IMR-90 (cell line): ENCODE results near the gene CSNK1D. TPM values are rescaled to one million over a fixed set of nuclear protein-coding genes. Genes with fewer than 3 reads are reported as not detected.

Experiments used
- ATAC-seq: fragments of 200-7000 bp; cut with Tn5 transposase; 2 replicates; pipeline ENCODE4 v1.9.1; 2020; ENCODE audit warnings: low read depth, mild to moderate bottlenecking, moderate library complexity
- BruUV-seq: library from RNA; stranded (reverse); fragments of 400-500 nt; replicated peaks from 2 replicates; lab custom pipeline; 2021; lab: Mats Ljungman, UMichigan
- CTCF ChIA-PET: fragments of 300-600 bp; formaldehyde crosslinking; extraction: SDS; loops from one replicate; lab custom pipeline; 2021; ENCODE audit warnings: antibody characterized with exemption; lab: Yijun Ruan, JAX
- POLR2A ChIA-PET: fragments of 300-600 bp; sonication (Branson Sonifier 250); formaldehyde crosslinking; loops from one replicate; lab custom pipeline; 2022; ENCODE audit warnings: antibody characterized with exemption; ENCODE audit not compliant: unreplicated experiment; lab: Charles Lee
- DNase-seq: peaks from one replicate; pipeline ENCODE4 v3.0.0; 2013
- H2AFZ ChIP-seq: replicated peaks from 2 replicates; pipeline ENCODE3; 2013; ENCODE audit warnings: low read length, mild to moderate bottlenecking; ENCODE audit not compliant: poor library complexity
- H2AK5ac ChIP-seq: 2 replicates; pipeline ENCODE4 v1.6.1; 2013; ENCODE audit warnings: low read depth, low read length, inconsistent platforms
- H2AK9ac ChIP-seq: replicated peaks from 2 replicates; pipeline ENCODE3; 2013; ENCODE audit warnings: mild to moderate bottlenecking, low read depth, low read length, moderate library complexity; ENCODE audit not compliant: poor library complexity
- H2BK120ac ChIP-seq: 2 replicates; pipeline ENCODE4 v1.6.1; 2013; ENCODE audit warnings: low read depth, low read length, inconsistent platforms
- H2BK15ac ChIP-seq: 3 replicates; pipeline ENCODE4 v1.6.1; 2013; ENCODE audit warnings: low read depth, low read length, inconsistent platforms
- H2BK20ac ChIP-seq: 2 replicates; pipeline ENCODE4 v1.6.1; 2013; ENCODE audit warnings: low read depth, mild to moderate bottlenecking, inconsistent platforms, low read length, moderate library complexity
- H2BK5ac ChIP-seq: 2 replicates; pipeline ENCODE4 v1.6.1; 2013; ENCODE audit warnings: mild to moderate bottlenecking, low read depth, low read length, inconsistent platforms; ENCODE audit not compliant: poor library complexity, severe bottlenecking
- H3K14ac ChIP-seq: replicated peaks from 2 replicates; pipeline ENCODE4 v1.6.1; 2013; ENCODE audit warnings: low read depth, low read length, inconsistent platforms
- H3K18ac ChIP-seq: 2 replicates; pipeline ENCODE4 v1.6.1; 2013; ENCODE audit warnings: low read depth, low read length, control low read depth
- H3K23ac ChIP-seq: 2 replicates; pipeline ENCODE4 v1.6.1; 2013; ENCODE audit warnings: low read depth, low read length, inconsistent platforms
- H3K27ac ChIP-seq: 2 replicates; pipeline ENCODE4 v1.5.1; 2013; ENCODE audit warnings: mild to moderate bottlenecking, control low read depth, low read length; ENCODE audit not compliant: insufficient read depth
- H3K27me3 ChIP-seq: 2 replicates; pipeline ENCODE4 v1.6.1; 2013; ENCODE audit warnings: low read length; ENCODE audit not compliant: control insufficient read depth, insufficient read depth
- H3K36me3 ChIP-seq: 2 replicates; pipeline ENCODE4 v1.6.1; 2013; ENCODE audit warnings: low read length, mixed read lengths; ENCODE audit not compliant: control insufficient read depth, insufficient read depth
- H3K4ac ChIP-seq: 2 replicates; pipeline ENCODE4 v1.6.1; 2013; ENCODE audit warnings: low read depth, low read length, inconsistent platforms
- H3K4me1 ChIP-seq: 2 replicates; pipeline ENCODE4 v1.6.1; 2013; ENCODE audit warnings: low read length, mixed read lengths; ENCODE audit not compliant: control insufficient read depth, insufficient read depth
- H3K4me2 ChIP-seq: 2 replicates; pipeline ENCODE4 v1.6.1; 2013; ENCODE audit warnings: low read depth, mild to moderate bottlenecking, control low read depth, low read length, moderate library complexity
- H3K4me3 ChIP-seq: 2 replicates; pipeline ENCODE4 v1.5.1; 2013; ENCODE audit warnings: low read depth, mild to moderate bottlenecking, control low read depth, low read length, moderate library complexity; ENCODE audit not compliant: insufficient read depth
- H3K56ac ChIP-seq: 2 replicates; pipeline ENCODE4 v1.6.1; 2013; ENCODE audit warnings: low read length, inconsistent platforms; ENCODE audit not compliant: insufficient read depth; ENCODE audit errors: extremely low read depth
- H3K79me1 ChIP-seq, 2 experiments: 2 replicates each; pipeline ENCODE4 v1.6.1; 2013; ENCODE audit warnings: low read length in 2 of 2, inconsistent platforms in 1 of 2, low read depth in 1 of 2
- H3K9ac ChIP-seq: 2 replicates; pipeline ENCODE4 v1.6.1; 2013; ENCODE audit warnings: low read depth, low read length, control low read depth
- H3K9me1 ChIP-seq: 2 replicates; pipeline ENCODE4 v1.6.1; 2013; ENCODE audit warnings: low read length, inconsistent platforms; ENCODE audit not compliant: insufficient read depth
- H3K9me3 ChIP-seq: 2 replicates; pipeline ENCODE4 v1.6.1; 2013; ENCODE audit warnings: low read length; ENCODE audit not compliant: control insufficient read depth, insufficient read depth
- H4K20me1 ChIP-seq: 2 replicates; pipeline ENCODE4 v1.6.1; 2013; ENCODE audit warnings: low read length, inconsistent platforms; ENCODE audit not compliant: insufficient read depth
- H4K5ac ChIP-seq: 2 replicates; pipeline ENCODE4 v1.6.1; 2013; ENCODE audit warnings: mild to moderate bottlenecking, low read depth, low read length, control low read depth
- H4K8ac ChIP-seq, 2 experiments: 2 replicates each; pipeline ENCODE4 v1.6.1; 2013; ENCODE audit warnings: low read depth in 2 of 2, low read length in 2 of 2, control low read depth in 1 of 2, inconsistent platforms in 1 of 2
- H4K91ac ChIP-seq: 2 replicates; pipeline ENCODE4 v1.6.1; 2013; ENCODE audit warnings: low read depth, low read length, inconsistent platforms; ENCODE audit not compliant: insufficient read depth
- ELK1 ChIP-seq: fragments of 150-350 bp; IDR thresholded peaks from 2 replicates; pipeline ENCODE4 v1.6.1; 2016; ENCODE audit warnings: low read depth, mild to moderate bottlenecking, low read length, moderate library complexity, borderline replicate concordance
- MAFK ChIP-seq: IDR thresholded peaks from 2 replicates; pipeline ENCODE4 v1.6.1; 2012; ENCODE audit warnings: low read depth, low read length, improper control_type of control experiment
- MAZ ChIP-seq: IDR thresholded peaks from 2 replicates; pipeline ENCODE4 v1.6.1; 2012; ENCODE audit warnings: low read depth, mild to moderate bottlenecking, low read length, improper control_type of control experiment, moderate library complexity, borderline replicate concordance
- POLR2A ChIP-seq: IDR thresholded peaks from 2 replicates; pipeline ENCODE4 v1.6.1; 2012; ENCODE audit warnings: mild to moderate bottlenecking, low read depth, low read length
- RAD21 ChIP-seq: IDR thresholded peaks from 2 replicates; pipeline ENCODE4 v1.6.1; 2012; ENCODE audit warnings: low read length, improper control_type of control experiment
- SMC3 ChIP-seq: fragments of 150-350 bp; IDR thresholded peaks from 2 replicates; pipeline ENCODE4 v1.6.1; 2016; ENCODE audit warnings: low read depth, mild to moderate bottlenecking, antibody characterized with exemption, low read length, moderate library complexity
- WGBS, 2 experiments: methylation state at CpG; one replicate each; pipeline versions ENCODE4 v1.1.5 to v1.1.7; 2013; ENCODE audit warnings: missing lambda C conversion rate in 2 of 2; ENCODE audit not compliant: insufficient read length in 1 of 2; ENCODE audit errors: extremely low coverage in 2 of 2; 5-methylcytosine and 5-hydroxymethylcytosine counted together
- dilution Hi-C: fragments of 300-500 bp; cut with HindIII; formaldehyde crosslinking; loops from one replicate; pipeline ENCODE4 v1.14.3; 2018; ENCODE audit warnings: low sequenced_read_pairs; ENCODE audit not compliant: unreplicated experiment
- in situ Hi-C: fragments of 300-500 bp; cut with MboI; formaldehyde crosslinking; loops from 3 replicates; pipeline ENCODE4 v1.14.3; 2019; ENCODE audit warnings: low sequenced_read_pairs, inconsistent platforms, mixed read lengths
- intact Hi-C: fragments of 100-400 bp; cut with micrococcal nuclease; formaldehyde crosslinking; loops from 2 replicates; pipeline ENCODE4 v1.10.0; 2022
- polyA plus RNA-seq, 3 experiments: library from polyadenylated mRNA; depleted of rRNA; stranded (reverse); fragments of >200 nt; gene quantifications; 2 replicates each; pipeline ENCODE4 v1.2.3, GENCODE V29; 2012; ENCODE audit warnings: low replicate concordance in 1 of 3
- total RNA-seq: library from RNA; depleted of rRNA; stranded (reverse); fragments of >200 nt; gene quantifications from 2 replicates; pipeline ENCODE4 v1.2.3, GENCODE V29; 2012

Gene CSNK1D
- total and polyA plus RNA-seq, 2 of the 4 experiments (the other 2 are of a cell fraction): 47.1 to 186 TPM

DNA sequence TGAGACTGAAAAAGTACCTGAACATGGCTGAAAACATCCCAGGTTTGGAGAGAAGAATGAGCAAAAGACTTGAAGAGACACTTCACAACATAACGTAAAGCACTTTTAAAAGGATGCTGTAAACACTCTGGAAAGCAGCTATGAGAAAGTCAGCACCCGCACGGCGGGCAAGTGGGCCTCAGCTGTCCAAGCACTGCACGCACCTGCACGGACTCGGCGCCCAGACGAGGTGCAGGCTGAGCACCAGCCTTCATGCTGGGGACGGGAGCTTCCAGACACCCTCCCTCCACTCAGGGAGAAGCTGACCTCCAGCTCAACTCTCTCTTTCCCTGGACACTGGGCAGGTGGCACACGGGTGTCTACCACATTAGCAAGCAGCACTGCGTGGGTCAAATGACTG lies 74.0 kb downstream of the CSNK1D start:
- Histone ChIP-seq H3K27ac (no peak overlapping the region), H3K9me1 (no peaks in the 10 kb centered on the region), H3K56ac (no peak overlapping the region), H3K18ac (no peak overlapping the region), H2BK5ac (no peak overlapping the region), H4K91ac (no peak overlapping the region), H3K14ac (no peak overlapping the region), H4K8ac (no peak overlapping the region), H3K4me2 (no peak overlapping the region), H2BK120ac (no peak overlapping the region), H3K36me3 (peaks cover 28% of the 10 kb centered on the region), H4K20me1 (peaks cover 9% of the 10 kb centered on the region; the same call in 1 of the 2 replicates), H3K27me3 (no peaks in the 10 kb centered on the region), H2BK15ac (no peak overlapping the region), H3K9me3 (no peaks in the 10 kb centered on the region), H3K4me1 (no peaks in the 10 kb centered on the region), H3K79me1 (peaks cover 17 to 21% of the 10 kb centered on the region in 2 experiments), H2BK20ac (no peak overlapping the region), H3K4me3 (no peak overlapping the region), H3K9ac (no peak overlapping the region), H2AFZ (no peak overlapping the region), H3K23ac (no peak overlapping the region), H4K5ac (no peak overlapping the region), H2AK5ac (no peak overlapping the region), H2AK9ac (no peak overlapping the region), H3K4ac (no peak overlapping the region)
- POLR2A ChIA-PET: interaction anchor here (0.5 kb wide), 1 partner anchor 30 kb away, joined by 3 read pairs; no protein-coding TSS in a partner anchor
- no peak for TF ChIP-seq SMC3
- no peak for TF ChIP-seq ELK1
- TF ChIP-seq MAFK: no peak
- no peak for TF ChIP-seq RAD21
- no peak for TF ChIP-seq MAZ
- no peak for TF ChIP-seq POLR2A
- DNase-seq (no peak), ATAC-seq (no peak)
- dilution Hi-C loops (no loop called here), intact Hi-C loops (no loop called here), in situ Hi-C loops (no loop called here)
- CTCF ChIA-PET: no interaction called here
- BruUV-seq: no TSS peak
- WGBS, 2 experiments: 99% methylated on average over 9 of the region's 12 CpGs; no CpG with 5 or more reads in 1 of the 2 experiments
